ENCODE data around the gene PTPRA. TPM values are rescaled to one million over a fixed set of nuclear protein-coding genes. Genes with fewer than 3 reads are reported as not detected.
A peak's percentile ranks its signal among the peaks of the same experiment; 100 is the strongest.
"Not testable (repeated sequence)": the region's sequence is repeated elsewhere in the genome, so short reads cannot be mapped to it uniquely, and the experiment has no call there.

Gene PTPRA
- total RNA-seq, 4 donors from 2014 or later: 54.1 to 85.4 (median 67.0) TPM

- peaks cover 0 to 47% (median 17%) of the 10 kb centered on the region in 3 donors for H3K4me1 ChIP-seq
- peak overlapping the region; percentile 67 to 96 (median 93) for H3K27ac ChIP-seq
- ATAC-seq: no peak
- peaks cover 0 to 33% of the 10 kb centered on the region in 2 donors for H3K36me3 ChIP-seq
- WGBS, 2 donors (ENCODE audit: low coverage in 1 of 2): 52 to 69% methylated on average over 3 to 14 of the region's 39 CpGs
- H3K9me3 ChIP-seq: no peaks in the 10 kb centered on the region
- TF ChIP-seq CTCF (IDR thresholded peaks at IDR 0.05) (no peak), EP300 (IDR thresholded peaks at IDR 0.05) (no peak), POLR2AphosphoS5 (IDR thresholded peaks at IDR 0.05) (no peak), POLR2A (IDR thresholded peaks at IDR 0.05) (no peak)
- H3K27me3 ChIP-seq: no peaks in the 10 kb centered on the region
- H3K4me3 ChIP-seq: peak overlapping the region; percentile 74 to 79
These were observed 173.6 kb downstream of the PTPRA start for GRCh38 chr20:3046677-3047462.

GRCh38 chr20:3047486-3048419 is 174.5 kb downstream of the PTPRA start:
- peaks cover 0 to 33% of the 10 kb centered on the region in 2 donors for H3K36me3 ChIP-seq
- H3K27me3 ChIP-seq: no peaks in the 10 kb centered on the region
- H3K4me3 ChIP-seq: peak overlapping the region in 1 of 2 donors; percentile 74
- no peak for ATAC-seq
- peaks cover 0 to 38% (median 16%) of the 10 kb centered on the region in 3 donors for H3K4me1 ChIP-seq
- TF ChIP-seq EP300 (IDR thresholded peaks at IDR 0.05): no peak
- TF ChIP-seq POLR2AphosphoS5 (IDR thresholded peaks at IDR 0.05): no peak
- no peak for TF ChIP-seq CTCF (IDR thresholded peaks at IDR 0.05)
- no peak for TF ChIP-seq POLR2A (IDR thresholded peaks at IDR 0.05)
- no peaks in the 10 kb centered on the region for H3K9me3 ChIP-seq
- WGBS, 2 donors (ENCODE audit: low coverage in 1 of 2): 62 to 74% methylated on average over 3 to 4 of the region's 14 CpGs
- no peak overlapping the region for H3K27ac ChIP-seq

- 67 to 79% methylated on average over 4 to 6 of the region's 7 CpGs for WGBS, 2 donors (ENCODE audit: low coverage in 1 of 2)
- no peak for TF ChIP-seq POLR2AphosphoS5 (IDR thresholded peaks at IDR 0.05)
- TF ChIP-seq POLR2A (IDR thresholded peaks at IDR 0.05): no peak
- no peak for TF ChIP-seq EP300 (IDR thresholded peaks at IDR 0.05)
- TF ChIP-seq CTCF (IDR thresholded peaks at IDR 0.05): no peak
- ATAC-seq: no peak
These were observed 178.2 kb downstream of the PTPRA start for GRCh38 chr20:3051385-3052019.

GRCh38 chr20:3059489-3059888 is 186.2 kb downstream of the PTPRA start:
- WGBS, 2 donors (ENCODE audit: low coverage in 1 of 2): no CpG with 5 or more reads among the region's 3 CpGs
- ATAC-seq: no peak

More at GRCh38 chr20:3051385-3052019, 178.2 kb downstream of the PTPRA start:
- H3K27me3 ChIP-seq: no peaks in the 10 kb centered on the region
- H3K36me3 ChIP-seq: peaks cover 0 to 33% of the 10 kb centered on the region in 2 donors
- peaks cover 0 to 19% (median 9%) of the 10 kb centered on the region in 3 donors for H3K4me1 ChIP-seq
- H3K27ac ChIP-seq: no peak overlapping the region
- H3K4me3 ChIP-seq: no peak overlapping the region
- H3K9me3 ChIP-seq: no peaks in the 10 kb centered on the region

GRCh38 chr20:3064119-3064518 is 190.8 kb downstream of the PTPRA start:
- WGBS, 2 donors (ENCODE audit: low coverage in 1 of 2): 98 to 100% methylated on average over 1 to 5 of the region's 6 CpGs
- not testable (repeated sequence) for ATAC-seq, H3K27ac ChIP-seq, H3K9me3 ChIP-seq, H3K36me3 ChIP-seq, H3K4me1 ChIP-seq, H3K4me3 ChIP-seq
- H3K27me3 ChIP-seq: peaks cover 11% of the 10 kb centered on the region

More at GRCh38 chr20:3059489-3059888, 186.2 kb downstream of the PTPRA start:
- Histone ChIP-seq H3K36me3 (no peaks in the 10 kb centered on the region), H3K27ac (no peak overlapping the region), H3K4me3 (no peak overlapping the region), H3K27me3 (no peaks in the 10 kb centered on the region), H3K9me3 (no peaks in the 10 kb centered on the region), H3K4me1 (no peaks in the 10 kb centered on the region)
- no peak for TF ChIP-seq EP300 (IDR thresholded peaks at IDR 0.05)
